GM19351 (cell line): ENCODE results near the gene FAM9C.
A peak's percentile ranks its signal among the peaks of the same experiment; 100 is the strongest.

Source experiments
- ATAC-seq: cut with Tn5 transposase; IDR thresholded peaks from one replicate; pipeline ENCODE4 v1.9.1; 2021; ENCODE audit warnings: mild to moderate bottlenecking, moderate library complexity; ENCODE audit not compliant: unreplicated experiment

FAM9C gene

DNA sequence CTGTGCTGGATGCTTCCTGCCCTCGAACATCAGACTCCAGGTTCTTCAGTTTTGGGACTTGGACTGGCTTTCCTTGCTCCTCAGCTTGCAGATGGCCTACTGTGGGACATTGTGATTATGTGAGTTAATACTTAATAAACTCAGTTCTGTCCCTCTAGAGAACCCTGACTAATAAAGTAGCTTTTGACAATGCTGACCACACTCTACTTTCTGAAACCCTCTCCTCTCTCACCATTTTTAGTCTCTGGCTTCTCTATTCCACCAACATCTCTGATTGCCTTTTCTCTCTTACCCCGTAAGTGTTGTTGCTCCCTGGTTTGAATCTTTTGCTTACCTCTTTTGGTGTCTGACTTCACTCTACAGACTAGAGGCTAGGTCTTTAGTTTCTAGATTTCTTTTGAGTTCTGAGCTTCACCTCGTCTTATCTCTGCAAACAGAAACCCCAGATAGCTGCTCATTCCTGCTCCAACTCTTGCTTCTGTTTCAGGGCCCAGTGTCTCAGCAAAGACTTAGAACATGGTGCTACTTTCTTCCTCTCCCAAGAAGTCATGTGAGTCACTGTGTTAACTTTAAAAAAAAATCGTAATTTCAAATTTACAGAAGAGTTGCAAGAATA, 58.1 kb downstream of the FAM9C start:
- ATAC-seq = peak; percentile 59
